Amygdala (tissue), 56 donors: ENCODE data around the gene EEA1.

ENCODE experiments used
- DNase-seq, 56 donors: peaks; one replicate each; lab custom pipeline; 2025; lab: John Stamatoyannopoulos, UW

EEA1 gene

DNA sequence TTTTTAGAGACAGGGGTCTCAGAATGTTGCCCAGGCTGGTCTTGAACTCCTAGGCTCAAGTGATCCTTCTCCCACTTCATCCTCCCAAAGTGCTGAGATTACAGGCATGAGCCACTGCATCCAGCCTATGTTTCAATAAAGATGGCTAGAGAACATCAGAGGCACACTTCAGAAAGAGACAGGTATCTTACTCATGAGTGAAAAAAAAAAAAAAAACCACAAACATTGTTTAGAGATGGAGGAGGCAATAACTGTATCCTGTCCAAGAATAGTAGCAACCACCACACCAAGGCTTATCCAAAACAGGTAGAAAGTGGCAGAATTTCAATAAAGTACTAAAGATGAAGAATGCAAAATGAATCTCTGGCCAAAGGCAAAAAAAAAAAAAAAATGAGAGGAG, 30.3 kb downstream of the EEA1 start:
- DNase-seq = no peak

DNA sequence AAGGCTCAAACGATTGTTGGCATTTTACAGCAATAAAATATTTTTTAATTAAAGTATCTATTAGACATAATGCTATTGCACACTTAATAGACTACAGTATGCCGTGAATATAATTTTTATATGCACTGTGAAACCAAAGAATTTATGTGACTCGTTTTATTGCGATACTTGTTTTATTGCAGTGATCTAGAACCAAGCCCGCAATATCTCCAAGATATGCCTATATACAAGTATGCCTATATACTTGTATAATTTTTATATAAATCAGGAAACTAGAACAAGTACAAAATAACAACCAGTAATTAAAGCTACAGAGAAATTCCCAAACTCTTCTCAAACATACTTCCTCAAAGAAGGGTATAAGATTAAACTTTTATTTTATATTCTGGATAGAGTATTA, 31.3 kb downstream of the EEA1 start:
- DNase-seq = no peak

DNA sequence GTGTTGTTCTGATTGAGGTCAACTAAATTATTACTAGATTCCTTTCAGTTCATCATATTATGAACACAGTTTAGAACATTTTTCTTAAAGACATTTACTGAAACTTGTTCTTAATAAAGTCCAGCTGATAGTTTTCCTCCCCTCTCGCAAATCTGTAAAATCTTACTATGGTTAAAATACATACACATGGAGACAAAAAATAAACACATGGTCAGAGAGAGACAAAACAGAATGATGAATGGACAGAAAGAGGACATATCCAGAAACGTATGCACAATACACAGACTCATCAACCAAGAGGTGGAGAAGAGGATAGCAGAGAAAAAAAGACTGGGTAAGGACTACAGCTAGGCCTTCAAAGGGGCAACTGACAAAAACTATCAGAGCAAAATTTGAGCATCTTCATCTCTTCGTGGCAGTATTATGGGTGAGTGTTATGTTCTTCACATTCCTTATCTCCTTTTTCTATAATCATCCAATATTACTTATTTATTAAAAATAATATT, 38.4 kb downstream of the EEA1 start:
- no peak for DNase-seq

DNA sequence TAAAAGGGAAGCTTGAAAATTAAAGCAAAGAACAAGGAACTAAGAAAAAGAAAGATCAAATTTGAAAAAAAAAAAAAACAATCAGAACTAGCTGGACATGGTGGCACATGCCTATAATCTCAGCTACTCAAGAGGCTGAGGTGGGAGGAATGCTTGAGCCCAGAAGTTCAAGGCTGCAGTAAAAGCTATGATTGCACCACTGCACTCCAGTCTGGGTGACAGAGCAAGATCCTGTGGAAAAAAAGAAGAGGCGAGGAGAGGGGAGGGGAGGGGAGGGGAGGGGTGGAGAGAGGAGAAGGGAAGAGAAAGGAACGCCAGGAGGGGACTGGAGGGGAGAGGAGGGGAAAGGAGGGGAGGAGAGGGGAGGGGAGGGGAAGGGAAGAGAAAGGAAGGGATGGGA, 43.0 kb downstream of the EEA1 start:
- no peak for DNase-seq

DNA sequence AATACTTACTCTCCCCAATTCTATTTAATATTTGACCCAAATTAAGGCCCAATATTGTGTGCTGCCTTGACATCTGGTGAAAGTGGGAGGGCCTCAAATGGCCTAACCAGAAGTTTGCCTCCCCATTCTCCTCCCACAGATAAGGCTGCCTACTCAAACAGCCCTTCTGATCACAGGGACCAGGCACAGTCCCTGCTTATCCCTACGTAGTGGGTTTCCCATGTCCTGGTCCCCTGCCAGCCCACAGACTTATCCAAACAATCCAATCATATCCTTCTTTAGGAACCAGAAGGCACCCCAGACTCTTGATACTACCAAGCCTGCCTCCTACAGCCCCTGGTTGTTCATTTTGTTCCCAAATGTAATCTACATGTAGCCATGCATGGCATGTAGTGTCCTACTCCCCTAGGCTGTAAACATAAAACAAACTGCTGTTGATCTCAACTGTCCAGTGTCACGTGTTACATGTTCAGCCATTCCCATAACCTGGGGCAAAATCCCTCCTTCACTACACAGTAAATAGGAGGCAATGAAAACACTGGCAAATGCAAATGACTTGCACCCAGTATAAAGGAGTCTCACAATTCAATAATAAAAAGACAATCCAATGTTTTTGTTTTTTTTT, 49.3 kb downstream of the EEA1 start:
- DNase-seq = no peak

DNA sequence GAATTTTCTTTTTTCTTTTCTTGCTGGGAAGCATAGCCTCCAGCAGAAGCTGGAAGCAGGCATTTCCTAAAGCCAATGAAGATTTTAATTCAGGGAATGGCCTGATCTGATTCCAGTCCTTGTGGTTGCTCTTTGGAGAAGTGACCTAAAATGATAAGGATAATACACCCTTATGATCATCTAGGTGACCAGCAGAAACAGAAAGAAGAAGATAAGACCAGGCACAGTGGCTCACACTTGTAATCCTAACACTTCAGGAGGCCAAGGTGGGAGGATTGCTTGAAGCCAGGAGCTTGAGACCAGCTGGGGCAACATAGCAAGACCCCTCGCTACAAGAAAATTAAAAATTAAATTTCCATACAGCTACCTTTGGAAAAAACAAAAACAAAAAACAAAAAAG, 51.2 kb downstream of the EEA1 start:
- DNase-seq = no peak

DNA sequence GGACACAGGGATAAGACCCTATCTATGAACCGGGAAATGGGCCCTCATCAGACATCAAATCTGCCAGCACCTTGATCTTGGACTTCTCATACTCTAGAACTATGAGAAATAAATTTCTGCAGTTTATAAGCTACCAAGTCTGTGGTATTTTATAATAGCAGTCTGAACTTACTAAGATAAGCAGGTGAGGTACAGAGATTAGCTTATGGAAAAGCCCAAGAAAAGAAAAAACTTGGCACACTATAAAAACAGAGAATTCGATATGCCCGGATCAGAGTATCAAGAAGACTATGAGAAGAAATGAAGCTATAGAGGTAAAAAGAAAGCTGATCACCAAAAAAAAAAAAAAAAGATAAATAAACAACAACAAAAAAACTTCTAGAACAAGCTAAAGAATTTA, 52.6 kb downstream of the EEA1 start:
- no peak for DNase-seq

DNA sequence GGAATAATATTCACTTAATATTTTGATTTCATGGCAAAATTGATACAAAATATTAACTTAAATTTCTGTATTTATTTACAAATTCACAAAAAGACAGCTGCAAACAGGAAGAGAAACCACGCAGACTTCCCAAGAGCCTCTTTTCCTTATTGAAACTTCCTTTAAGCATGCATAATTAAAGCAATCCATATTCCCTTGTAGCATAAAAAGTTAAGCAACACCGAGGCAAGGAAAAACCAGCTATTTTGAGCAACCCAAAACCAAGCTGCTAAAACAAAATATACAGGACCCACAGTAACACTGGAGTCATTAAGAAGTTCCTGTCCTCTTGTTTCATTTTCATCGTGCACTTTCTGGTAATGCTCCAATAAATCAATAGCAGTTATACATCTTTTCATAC, 58.0 kb downstream of the EEA1 start:
- DNase-seq = no peak

DNA sequence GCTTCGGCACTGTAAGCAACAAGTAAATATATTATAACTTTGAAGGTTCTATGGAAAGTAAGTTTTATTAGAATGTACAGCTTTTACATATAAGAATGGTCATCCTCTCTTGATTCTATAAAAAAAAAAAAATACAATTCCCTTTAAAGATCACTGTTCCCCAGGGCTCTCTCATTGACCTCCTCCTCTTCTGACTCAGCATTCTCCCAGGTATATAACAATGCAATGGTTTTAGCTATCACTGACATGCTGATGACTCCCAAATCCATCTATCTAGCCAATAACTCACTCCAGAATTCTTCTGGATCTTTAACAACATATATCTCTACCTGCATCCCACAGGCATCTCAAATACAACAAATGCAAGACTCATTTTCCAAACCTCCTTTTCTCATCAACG, 62.7 kb downstream of the EEA1 start:
- DNase-seq = no peak

DNA sequence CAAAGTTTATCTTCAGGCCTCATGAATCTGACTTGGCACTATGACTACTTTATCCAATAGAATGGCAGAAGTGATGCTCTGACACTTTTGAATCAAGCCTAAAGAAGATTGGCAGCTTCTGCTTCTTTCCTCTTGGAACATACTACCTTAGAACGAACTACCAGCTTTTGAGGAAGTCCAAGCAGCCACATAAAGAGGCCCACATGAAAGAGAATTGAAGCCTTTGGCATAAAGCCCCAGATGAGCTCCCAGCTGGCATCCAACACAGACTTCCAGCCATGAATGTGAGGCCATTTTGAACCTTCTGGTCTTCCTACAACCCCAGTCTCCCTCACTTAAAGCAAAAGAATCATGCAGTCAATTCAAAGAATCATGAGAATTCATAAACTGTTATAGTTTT, 65.8 kb downstream of the EEA1 start:
- DNase-seq = no peak

DNA sequence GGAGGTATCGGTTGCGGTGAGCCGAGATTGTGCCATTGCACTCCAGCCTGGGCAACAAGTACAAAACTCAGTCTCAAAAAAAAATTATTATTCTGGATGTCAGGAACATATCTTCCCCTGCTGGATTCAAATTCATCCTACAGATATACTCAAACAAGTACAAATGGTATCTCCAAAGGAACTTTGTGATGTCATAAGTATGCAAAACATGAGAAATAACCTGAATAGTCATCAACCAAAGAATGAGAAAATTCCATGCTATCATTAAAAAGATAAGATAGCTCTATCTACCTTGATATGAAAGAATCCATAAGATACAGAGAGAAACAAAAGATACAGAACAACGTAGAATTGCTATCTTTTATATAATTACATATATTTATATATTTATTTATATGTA, 67.7 kb downstream of the EEA1 start:
- no peak for DNase-seq

DNA sequence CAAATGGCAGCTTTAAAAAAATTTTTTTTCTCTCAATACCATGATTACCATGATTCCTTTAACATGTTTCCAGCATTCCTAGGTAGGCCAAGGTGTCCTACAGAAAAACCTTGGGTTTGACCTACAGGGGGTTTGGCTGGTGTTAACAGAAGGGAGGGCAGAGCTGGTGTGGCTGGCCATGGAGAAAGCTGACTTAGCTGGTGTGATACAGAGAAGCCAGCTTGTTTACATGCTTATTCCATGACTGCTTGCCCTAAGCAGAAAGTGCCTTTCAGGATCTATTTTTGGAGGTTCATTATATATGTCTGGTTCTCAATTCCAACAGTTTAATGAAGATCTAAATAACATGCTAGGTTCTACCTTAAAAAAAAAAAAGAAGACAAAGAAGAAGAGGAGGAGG, 68.6 kb downstream of the EEA1 start:
- no peak for DNase-seq

DNA sequence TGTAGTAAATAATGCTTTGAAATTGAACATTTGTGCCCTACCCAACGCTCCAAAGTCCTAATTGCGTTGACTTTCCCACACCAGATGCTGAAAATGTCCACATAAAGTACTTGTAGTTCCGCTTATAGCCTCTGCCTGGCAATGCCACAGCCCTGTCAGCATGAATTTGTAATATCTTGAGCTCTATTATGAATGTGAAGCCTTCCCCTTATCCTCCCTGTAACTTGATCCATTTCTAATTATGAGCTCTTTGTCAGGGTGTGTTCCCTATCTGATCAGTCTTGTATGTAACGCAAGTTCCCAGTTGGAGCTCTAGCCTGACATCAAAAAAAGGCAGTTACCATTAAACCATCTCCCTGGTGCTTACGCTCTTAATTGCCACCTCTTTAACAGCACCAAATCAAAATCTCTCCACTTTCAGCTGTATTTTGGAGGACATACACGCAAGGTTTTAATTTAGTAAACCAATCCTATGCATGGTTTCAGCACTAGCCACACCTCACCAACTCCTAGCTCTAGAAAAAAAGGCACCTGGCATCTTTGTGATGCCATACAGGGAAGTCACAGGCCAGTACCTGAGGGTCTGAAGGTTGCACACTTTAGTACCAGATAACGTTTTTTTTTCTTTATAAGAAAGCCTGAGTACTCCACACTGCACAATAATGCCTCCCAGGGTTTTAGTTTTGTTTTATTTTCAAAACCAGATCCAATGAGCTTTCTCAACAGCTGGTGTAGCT, 69.3 kb downstream of the EEA1 start:
- DNase-seq = no peak

DNA sequence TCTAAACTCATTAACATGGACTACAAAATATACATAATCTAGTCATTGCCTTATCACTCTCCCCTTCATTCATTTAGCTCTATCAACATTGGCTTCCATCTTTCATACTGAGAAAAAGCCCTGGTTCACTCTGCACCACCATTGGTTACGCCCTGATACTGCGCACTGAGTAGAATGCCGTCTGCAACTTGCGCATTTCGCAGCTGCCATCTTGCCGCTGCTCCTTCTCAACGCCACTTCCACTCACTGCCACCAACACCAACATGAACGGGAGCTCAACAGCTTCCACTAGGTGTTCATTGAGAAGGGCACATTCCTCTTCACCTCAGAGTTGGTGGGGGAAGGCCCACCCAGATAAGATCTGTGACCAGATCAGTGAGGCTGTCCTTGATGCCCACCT, 71.3 kb downstream of the EEA1 start:
- DNase-seq = no peak

DNA sequence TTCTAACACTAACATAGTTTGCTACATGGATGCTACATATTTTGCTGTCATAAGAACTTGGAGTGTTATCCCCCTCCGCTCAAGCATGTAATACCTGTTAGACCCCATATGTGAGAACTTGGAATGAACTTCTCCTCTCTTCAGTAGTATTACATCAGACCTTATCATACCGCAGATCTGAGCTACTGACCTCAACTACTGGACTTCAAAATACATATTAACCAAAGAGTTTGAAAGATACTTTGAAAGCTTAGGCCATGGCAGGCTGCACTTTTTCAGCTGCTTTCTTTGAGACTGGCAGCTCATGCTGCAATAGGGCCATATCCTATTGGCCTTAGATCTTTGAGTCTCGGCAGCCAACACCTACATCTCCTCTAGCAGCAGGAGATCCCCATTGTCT, 74.8 kb downstream of the EEA1 start:
- no peak for DNase-seq

DNA sequence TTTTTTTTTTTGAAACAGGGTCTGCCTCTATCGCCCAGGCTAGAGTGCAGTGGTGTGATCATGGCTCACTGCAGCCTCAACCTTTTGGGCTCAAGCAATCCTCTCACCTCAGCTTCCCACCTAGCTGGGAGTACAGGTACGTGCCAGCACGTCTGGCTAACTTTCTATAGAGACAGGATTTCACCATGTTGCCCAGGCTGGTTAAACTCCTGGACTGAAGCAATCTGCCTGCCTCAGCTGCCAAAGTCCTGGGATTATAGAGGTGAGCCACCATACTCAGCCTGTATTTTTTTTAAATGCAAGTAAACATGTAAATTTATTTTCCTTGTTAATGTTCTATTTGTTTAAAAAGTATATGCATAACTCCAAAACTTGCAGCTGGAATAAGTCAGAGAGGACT, 80.4 kb downstream of the EEA1 start:
- DNase-seq = no peak

DNA sequence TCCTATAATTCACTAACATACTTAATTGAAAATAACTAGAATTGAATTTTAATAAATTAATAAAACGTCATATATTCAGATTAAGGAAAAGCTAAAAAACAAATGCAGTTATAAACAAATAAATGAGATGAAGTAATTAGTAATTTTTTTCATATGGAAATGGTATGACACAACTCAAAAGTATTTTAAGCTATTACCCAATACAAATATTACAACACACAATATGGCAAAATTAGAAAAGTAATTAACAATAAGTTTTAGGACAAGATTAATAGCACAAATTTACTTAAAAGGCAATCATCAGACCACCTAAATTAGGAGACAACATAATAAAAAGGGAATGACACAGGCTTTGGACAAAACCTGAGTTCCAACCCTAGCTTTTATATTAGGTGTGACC, 81.7 kb downstream of the EEA1 start:
- no peak for DNase-seq

DNA sequence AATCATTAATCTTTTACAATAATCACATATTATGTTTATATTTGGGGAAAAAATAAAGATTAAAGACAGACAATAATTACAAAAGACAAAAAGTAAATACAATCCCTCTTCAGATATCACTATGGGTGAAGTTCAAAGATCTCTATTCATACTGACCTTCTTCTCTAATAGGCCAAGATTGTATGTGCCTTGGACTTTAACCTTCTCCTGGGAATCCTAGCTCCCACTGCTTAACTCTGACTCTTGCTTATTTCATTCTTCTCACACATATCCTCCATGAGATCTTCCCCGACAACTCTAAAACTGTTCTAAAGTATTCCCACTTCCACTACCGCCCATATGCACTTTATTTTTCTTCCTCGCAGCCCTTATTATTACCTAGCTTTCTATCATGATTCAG, 83.8 kb downstream of the EEA1 start:
- DNase-seq = no peak

DNA sequence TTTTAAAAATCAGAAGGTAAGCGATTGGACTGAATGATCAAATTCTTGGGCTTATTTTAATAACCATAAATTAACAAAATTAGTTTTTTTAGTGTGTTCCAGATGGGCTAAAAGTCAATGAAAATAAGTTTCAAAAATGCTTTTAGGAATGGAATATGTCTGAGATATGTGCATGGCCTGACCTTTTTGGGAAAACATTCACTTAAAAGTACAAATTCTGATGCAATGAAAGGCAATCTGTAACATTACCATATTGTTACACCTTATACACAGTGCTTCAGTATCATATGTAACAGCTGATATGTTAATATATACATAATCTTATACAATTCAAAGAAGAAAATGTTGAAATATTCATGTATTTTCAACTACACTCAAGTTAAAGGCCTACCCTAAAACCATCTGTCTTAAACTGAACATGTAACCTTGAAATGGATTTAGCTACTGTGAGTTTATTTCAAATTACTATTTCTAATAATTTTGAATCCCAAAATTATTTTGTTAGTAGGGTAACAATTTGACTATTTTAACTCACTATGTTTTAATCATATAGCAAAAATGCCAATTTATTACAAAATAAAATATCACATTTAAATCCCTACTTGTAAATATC, 84.8 kb downstream of the EEA1 start:
- DNase-seq = no peak

DNA sequence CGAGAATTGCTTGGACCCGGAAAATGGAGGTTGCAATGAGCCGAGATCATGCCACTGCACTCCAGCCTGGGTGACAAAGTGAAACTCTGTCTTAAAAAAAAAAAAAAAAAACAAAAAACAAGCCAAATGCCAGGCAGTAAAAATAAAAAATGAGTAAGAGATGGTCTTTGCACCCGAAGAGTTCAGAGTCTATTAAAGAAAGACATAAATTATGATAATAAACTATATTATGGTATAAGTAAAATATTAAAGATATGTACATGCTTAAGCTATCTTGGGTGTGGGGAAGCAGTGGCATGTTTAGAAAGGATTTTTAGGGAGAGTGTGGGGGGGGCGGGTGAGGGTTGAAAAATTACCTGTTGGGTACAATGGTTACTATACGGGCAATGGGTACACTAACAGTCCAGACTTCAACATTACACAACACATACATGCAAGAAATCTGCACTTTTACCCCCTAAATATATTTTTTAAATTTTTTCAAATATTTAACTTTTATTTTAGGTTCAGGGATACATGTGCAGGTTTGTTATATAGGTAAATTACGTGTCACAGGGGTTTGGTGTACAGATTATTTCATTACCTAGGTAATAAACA, 99.3 kb downstream of the EEA1 start:
- no peak for DNase-seq

DNA sequence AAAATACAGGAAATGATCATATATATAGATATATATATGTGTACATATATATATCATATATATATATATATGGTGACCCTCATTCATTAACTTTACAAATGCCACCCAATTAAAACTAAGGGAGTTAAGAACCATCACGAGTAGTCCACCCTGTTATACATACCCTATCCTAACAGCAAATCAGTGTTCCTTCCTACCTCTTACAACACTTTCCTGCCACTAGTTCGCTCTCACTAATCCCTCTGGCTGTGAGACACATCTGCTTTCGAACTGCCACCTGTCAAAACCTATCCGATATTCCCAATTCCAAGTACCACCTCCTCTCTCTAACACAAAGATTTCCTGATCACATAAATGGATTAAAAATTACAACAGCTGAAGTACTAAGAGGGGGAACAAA, 100.5 kb downstream of the EEA1 start:
- DNase-seq = no peak
